Measurements from ENCODE around the gene TTC34. TPM values are rescaled to one million over a fixed set of nuclear protein-coding genes. Genes with fewer than 3 reads are reported as not detected.

The TTC34 gene
- total RNA-seq, 1 experiment from 2014 or later: 0.61 TPM

DNA sequence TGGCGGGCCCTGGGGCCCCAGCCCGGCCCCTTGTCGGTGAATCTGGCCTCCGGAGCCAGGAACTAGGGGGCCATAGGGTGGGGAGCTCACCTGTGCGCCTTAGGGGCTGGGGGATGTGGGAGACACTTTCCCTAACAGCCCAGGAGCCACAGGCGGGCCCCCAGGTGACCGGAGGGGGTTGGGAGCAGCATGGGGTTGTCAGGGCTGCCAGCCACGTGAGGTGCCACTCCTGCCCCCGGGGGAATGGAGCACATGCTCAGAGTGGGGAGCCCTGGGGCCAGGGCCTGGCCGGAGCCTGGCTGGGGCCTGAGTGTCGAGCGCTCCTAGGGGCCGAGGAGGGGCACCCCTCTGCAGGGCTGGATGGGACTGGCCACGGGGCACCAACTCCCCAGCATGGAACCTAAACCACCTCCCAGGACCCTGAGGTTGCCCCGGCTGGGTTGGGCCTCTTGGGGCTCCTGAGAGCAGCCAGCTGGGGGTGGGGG lies 195.1 kb downstream of the TTC34 start:
- H3K27me3 Mint-ChIP-seq (ENCODE audit: low read depth): no peaks in the 10 kb centered on the region

More for the DNA sequence above, 195.1 kb downstream of the TTC34 start:
- Mint-ChIP-seq H3K4me3 (no peak overlapping the region), H3K4me1 (no peaks in the 10 kb centered on the region), H3K9me3 (peaks cover 7% of the 10 kb centered on the region), H3K36me3 (peaks cover 5% of the 10 kb centered on the region), H3K27ac (no peak overlapping the region)
- TF ChIP-seq TP53 (CRISPR knock-in tag; IDR thresholded peaks at IDR 0.05): no peak
- TF ChIP-seq, protein P1, sequence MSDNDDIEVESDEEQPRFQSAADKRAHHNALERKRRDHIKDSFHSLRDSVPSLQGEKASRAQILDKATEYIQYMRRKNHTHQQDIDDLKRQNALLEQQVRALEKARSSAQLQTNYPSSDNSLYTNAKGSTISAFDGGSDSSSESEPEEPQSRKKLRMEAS (CRISPR knock-in tag; IDR thresholded peaks at IDR 0.05): no peak
- TF ChIP-seq, protein P2, sequence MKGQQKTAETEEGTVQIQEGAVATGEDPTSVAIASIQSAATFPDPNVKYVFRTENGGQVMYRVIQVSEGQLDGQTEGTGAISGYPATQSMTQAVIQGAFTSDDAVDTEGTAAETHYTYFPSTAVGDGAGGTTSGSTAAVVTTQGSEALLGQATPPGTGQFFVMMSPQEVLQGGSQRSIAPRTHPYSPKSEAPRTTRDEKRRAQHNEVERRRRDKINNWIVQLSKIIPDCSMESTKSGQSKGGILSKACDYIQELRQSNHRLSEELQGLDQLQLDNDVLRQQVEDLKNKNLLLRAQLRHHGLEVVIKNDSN (CRISPR knock-in tag; IDR thresholded peaks at IDR 0.05): no peak
- TF ChIP-seq, protein P3, sequence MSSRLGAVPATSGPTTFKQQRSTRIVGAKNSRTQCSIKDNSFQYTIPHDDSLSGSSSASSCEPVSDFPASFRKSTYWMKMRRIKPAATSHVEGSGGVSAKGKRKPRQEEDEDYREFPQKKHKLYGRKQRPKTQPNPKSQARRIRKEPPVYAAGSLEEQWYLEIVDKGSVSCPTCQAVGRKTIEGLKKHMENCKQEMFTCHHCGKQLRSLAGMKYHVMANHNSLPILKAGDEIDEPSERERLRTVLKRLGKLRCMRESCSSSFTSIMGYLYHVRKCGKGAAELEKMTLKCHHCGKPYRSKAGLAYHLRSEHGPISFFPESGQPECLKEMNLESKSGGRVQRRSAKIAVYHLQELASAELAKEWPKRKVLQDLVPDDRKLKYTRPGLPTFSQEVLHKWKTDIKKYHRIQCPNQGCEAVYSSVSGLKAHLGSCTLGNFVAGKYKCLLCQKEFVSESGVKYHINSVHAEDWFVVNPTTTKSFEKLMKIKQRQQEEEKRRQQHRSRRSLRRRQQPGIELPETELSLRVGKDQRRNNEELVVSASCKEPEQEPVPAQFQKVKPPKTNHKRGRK (CRISPR knock-in tag; IDR thresholded peaks at IDR 0.05; ENCODE audit: borderline replicate concordance): no peak
- TF ChIP-seq ZNF423 (CRISPR knock-in tag; IDR thresholded peaks at IDR 0.05): no peak
- TF ChIP-seq NFYB (CRISPR knock-in tag; conservative IDR thresholded peaks at IDR 0.05; ENCODE audit: low read depth): no peak
- TF ChIP-seq SMAD4 (CRISPR knock-in tag; IDR thresholded peaks at IDR 0.05): no peak
- no peak for TF ChIP-seq JAZF1 (CRISPR knock-in tag; IDR thresholded peaks at IDR 0.05)
- TF ChIP-seq, protein P4, sequence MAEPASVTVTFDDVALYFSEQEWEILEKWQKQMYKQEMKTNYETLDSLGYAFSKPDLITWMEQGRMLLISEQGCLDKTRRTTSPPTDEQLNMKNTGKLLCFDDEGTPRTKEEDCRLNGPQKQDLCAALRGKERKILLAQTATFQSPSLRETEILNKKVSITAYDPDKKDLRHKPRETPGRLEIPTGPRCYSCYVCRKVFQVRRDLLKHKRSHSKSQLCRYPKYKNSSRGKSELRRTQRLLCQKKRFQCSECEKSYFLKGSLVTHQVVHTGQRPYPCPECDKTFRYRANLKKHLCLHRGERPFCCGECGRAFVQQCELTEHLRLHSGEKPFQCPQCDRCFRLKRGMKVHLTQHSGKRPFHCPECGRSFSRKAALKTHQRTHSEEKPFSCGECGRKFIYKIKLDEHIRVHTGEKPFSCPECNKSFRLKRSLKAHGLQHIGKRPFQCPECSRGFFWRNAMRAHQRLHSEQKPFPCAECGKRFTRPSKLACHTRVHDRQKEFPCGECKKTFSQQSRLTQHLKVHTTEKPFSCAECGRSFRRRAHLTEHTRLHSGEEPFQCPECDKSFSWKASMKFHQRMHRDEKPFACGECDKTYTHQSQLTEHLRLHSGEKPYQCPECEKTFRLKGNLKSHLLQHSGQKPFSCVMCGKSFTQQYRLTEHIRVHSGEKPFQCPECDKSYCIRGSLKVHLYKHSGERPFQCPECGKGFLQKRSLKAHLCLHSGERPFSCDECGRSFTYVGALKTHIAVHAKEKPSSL (CRISPR knock-in tag; conservative IDR thresholded peaks at IDR 0.05): no peak
- no peak for TF ChIP-seq NR1H2 (CRISPR knock-in tag; IDR thresholded peaks at IDR 0.05)
- TF ChIP-seq, protein P5, sequence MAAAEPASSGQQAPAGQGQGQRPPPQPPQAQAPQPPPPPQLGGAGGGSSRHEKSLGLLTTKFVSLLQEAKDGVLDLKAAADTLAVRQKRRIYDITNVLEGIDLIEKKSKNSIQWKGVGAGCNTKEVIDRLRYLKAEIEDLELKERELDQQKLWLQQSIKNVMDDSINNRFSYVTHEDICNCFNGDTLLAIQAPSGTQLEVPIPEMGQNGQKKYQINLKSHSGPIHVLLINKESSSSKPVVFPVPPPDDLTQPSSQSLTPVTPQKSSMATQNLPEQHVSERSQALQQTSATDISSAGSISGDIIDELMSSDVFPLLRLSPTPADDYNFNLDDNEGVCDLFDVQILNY (CRISPR knock-in tag; IDR thresholded peaks at IDR 0.05): no peak
- TF ChIP-seq, protein P6, sequence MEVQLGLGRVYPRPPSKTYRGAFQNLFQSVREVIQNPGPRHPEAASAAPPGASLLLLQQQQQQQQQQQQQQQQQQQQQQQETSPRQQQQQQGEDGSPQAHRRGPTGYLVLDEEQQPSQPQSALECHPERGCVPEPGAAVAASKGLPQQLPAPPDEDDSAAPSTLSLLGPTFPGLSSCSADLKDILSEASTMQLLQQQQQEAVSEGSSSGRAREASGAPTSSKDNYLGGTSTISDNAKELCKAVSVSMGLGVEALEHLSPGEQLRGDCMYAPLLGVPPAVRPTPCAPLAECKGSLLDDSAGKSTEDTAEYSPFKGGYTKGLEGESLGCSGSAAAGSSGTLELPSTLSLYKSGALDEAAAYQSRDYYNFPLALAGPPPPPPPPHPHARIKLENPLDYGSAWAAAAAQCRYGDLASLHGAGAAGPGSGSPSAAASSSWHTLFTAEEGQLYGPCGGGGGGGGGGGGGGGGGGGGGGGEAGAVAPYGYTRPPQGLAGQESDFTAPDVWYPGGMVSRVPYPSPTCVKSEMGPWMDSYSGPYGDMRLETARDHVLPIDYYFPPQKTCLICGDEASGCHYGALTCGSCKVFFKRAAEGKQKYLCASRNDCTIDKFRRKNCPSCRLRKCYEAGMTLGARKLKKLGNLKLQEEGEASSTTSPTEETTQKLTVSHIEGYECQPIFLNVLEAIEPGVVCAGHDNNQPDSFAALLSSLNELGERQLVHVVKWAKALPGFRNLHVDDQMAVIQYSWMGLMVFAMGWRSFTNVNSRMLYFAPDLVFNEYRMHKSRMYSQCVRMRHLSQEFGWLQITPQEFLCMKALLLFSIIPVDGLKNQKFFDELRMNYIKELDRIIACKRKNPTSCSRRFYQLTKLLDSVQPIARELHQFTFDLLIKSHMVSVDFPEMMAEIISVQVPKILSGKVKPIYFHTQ (CRISPR knock-in tag; IDR thresholded peaks at IDR 0.05): no peak
- no peak for TF ChIP-seq GABPB1 (CRISPR knock-in tag; IDR thresholded peaks at IDR 0.05)
- TF ChIP-seq, protein P7, sequence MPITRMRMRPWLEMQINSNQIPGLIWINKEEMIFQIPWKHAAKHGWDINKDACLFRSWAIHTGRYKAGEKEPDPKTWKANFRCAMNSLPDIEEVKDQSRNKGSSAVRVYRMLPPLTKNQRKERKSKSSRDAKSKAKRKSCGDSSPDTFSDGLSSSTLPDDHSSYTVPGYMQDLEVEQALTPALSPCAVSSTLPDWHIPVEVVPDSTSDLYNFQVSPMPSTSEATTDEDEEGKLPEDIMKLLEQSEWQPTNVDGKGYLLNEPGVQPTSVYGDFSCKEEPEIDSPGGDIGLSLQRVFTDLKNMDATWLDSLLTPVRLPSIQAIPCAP (CRISPR knock-in tag; IDR thresholded peaks at IDR 0.05): no peak
- no peak for TF ChIP-seq SMAD3 (CRISPR knock-in tag; IDR thresholded peaks at IDR 0.05; ENCODE audit: borderline replicate concordance)
- TF ChIP-seq ZNF138 (CRISPR knock-in tag; conservative IDR thresholded peaks at IDR 0.05): no peak
- POLR2A ChIA-PET: no interaction called here
- DNase-seq (ENCODE audit: low spot score): no peak
- no peak for ATAC-seq
- CTCF ChIA-PET: no interaction called here
